Cardiac muscle cell (in vitro differentiated cells and primary cell): ENCODE measurements around the gene GMPPA. TPM values are rescaled to one million over a fixed set of nuclear protein-coding genes. Genes with fewer than 3 reads are reported as not detected.
A peak's percentile ranks its signal among the peaks of the same experiment; 100 is the strongest.

Experiments used
- DNase-seq, 2 donors: peaks; one replicate each; pipeline versions ENCODE4 v3.0.0 to v3.0.0-alpha.2; 2010 to 2017; ENCODE audit warnings: low read depth in 1 of 2, low spot score in 1 of 2
- H3K27ac ChIP-seq: fragments of 200-600 bp; sonication (generic); 2 replicates; pipeline ENCODE4 v1.5.1; 2016
- H3K27me3 ChIP-seq: fragments of 200-600 bp; sonication (generic); 2 replicates; pipeline ENCODE4 v1.6.0; 2016; ENCODE audit warnings: control low read depth
- H3K36me3 ChIP-seq: fragments of 200-600 bp; sonication (generic); 2 replicates; pipeline ENCODE4 v1.5.1; 2016; ENCODE audit warnings: control low read depth
- H3K4me1 ChIP-seq: fragments of 200-600 bp; sonication (generic); 2 replicates; pipeline ENCODE4 v1.8.1; 2017; ENCODE audit warnings: low read depth, mild to moderate bottlenecking, mixed run types
- H3K4me3 ChIP-seq: fragments of 200-600 bp; sonication (generic); 2 replicates; pipeline ENCODE4 v1.5.1; 2016; ENCODE audit warnings: mild to moderate bottlenecking
- H3K9me3 ChIP-seq: fragments of 200-600 bp; sonication (generic); 2 replicates; pipeline ENCODE4 v1.5.1; 2017; ENCODE audit warnings: low read depth, mild to moderate bottlenecking, control low read depth
- CTCF ChIP-seq: IDR thresholded peaks from 2 replicates; pipeline ENCODE4 v1.5.1; 2012; ENCODE audit warnings: low read depth, mild to moderate bottlenecking, low read length
- polyA plus RNA-seq: library from polyadenylated mRNA; unstranded; fragments of >200 nt; fragmentation: Nextera tagmentation; extraction: Ambion mirVana; gene quantifications from 2 replicates; pipeline ENCODE4 v1.2.1, GENCODE V29; 2016
- total RNA-seq: library from RNA; depleted of rRNA; stranded (reverse); fragments of >200 nt; gene quantifications from 2 replicates; pipeline ENCODE4 v1.2.3, GENCODE V29; 2016

The GMPPA gene
- total and polyA plus RNA-seq, 2 experiments from 2014 or later, result 35.0 to 67.5 TPM

GRCh38 chr2:219478916-219479315, 19.8 kb upstream of the GMPPA start:
- Histone ChIP-seq H3K4me1 (peaks cover 27% of the 10 kb centered on the region), H3K36me3 (peaks cover 41% of the 10 kb centered on the region), H3K9me3 (no peaks in the 10 kb centered on the region), H3K27ac (no peak overlapping the region), H3K27me3 (no peaks in the 10 kb centered on the region), H3K4me3 (no peak overlapping the region)
- no peak for DNase-seq
- no peak for TF ChIP-seq CTCF

GRCh38 chr2:219480004-219480403, 18.7 kb upstream of the GMPPA start:
- DNase-seq, result no peak
- H3K4me3 ChIP-seq, result no peak overlapping the region
- H3K27ac ChIP-seq, result no peak overlapping the region
- no peaks in the 10 kb centered on the region for H3K9me3 ChIP-seq
- peaks cover 5% of the 10 kb centered on the region for H3K27me3 ChIP-seq
- no peak for TF ChIP-seq CTCF
- H3K36me3 ChIP-seq, result peaks cover 40% of the 10 kb centered on the region
- H3K4me1 ChIP-seq, result peaks cover 30% of the 10 kb centered on the region

GRCh38 chr2:219482674-219483405, 15.9 kb upstream of the GMPPA start:
- Histone ChIP-seq H3K4me1 (peaks cover 26% of the 10 kb centered on the region), H3K4me3 (no peak overlapping the region), H3K36me3 (peaks cover 36% of the 10 kb centered on the region), H3K27ac (no peak overlapping the region), H3K27me3 (peaks cover 5% of the 10 kb centered on the region), H3K9me3 (no peaks in the 10 kb centered on the region)
- no peak for TF ChIP-seq CTCF
- DNase-seq, result no peak

- H3K36me3 ChIP-seq, result peaks cover 33% of the 10 kb centered on the region
- H3K4me1 ChIP-seq, result peaks cover 26% of the 10 kb centered on the region
- H3K9me3 ChIP-seq, result no peaks in the 10 kb centered on the region
- H3K27me3 ChIP-seq, result peaks cover 5% of the 10 kb centered on the region
- no peak overlapping the region for H3K4me3 ChIP-seq
- H3K27ac ChIP-seq, result no peak overlapping the region
- DNase-seq, result no peak
- TF ChIP-seq CTCF, result no peak
Observed at GRCh38 chr2:219483451-219484342, 15.0 kb upstream of the GMPPA start.

GRCh38 chr2:219484343-219485200, 14.1 kb upstream of the GMPPA start:
- peaks cover 26% of the 10 kb centered on the region for H3K4me1 ChIP-seq
- peaks cover 5% of the 10 kb centered on the region for H3K27me3 ChIP-seq
- H3K27ac ChIP-seq, result no peak overlapping the region
- H3K9me3 ChIP-seq, result no peaks in the 10 kb centered on the region
- peak in 1 of 2 donors; percentile 67 for DNase-seq
- H3K36me3 ChIP-seq, result peaks cover 33% of the 10 kb centered on the region
- no peak overlapping the region for H3K4me3 ChIP-seq
- TF ChIP-seq CTCF, result no peak
